Ishikawa (cell line): ENCODE measurements around the gene NAA25.

Experiments
- CEBPB ChIP-seq: IDR thresholded peaks from 2 replicates; pipeline ENCODE4 v1.6.1; 2012
- CREB1 ChIP-seq: IDR thresholded peaks from 2 replicates; pipeline ENCODE4 v1.6.1; 2012; ENCODE audit warnings: low read depth
- EGR1 ChIP-seq: IDR thresholded peaks from 2 replicates; pipeline ENCODE4 v1.6.1; 2012
- EP300 ChIP-seq: IDR thresholded peaks from 2 replicates; pipeline ENCODE4 v1.6.1; 2012; ENCODE audit warnings: borderline replicate concordance
- FOXM1 ChIP-seq: IDR thresholded peaks from 2 replicates; pipeline ENCODE4 v1.6.1; 2012; ENCODE audit warnings: low read depth, borderline replicate concordance
- MAX ChIP-seq: IDR thresholded peaks from 2 replicates; pipeline ENCODE4 v1.6.1; 2012
- NFIC ChIP-seq: IDR thresholded peaks from 2 replicates; pipeline ENCODE4 v1.6.1; 2012
- RAD21 ChIP-seq: IDR thresholded peaks from 2 replicates; pipeline ENCODE4 v1.6.1; 2012; ENCODE audit warnings: low read depth
- REST ChIP-seq: IDR thresholded peaks from 2 replicates; pipeline ENCODE4 v1.6.1; 2012; ENCODE audit warnings: low read depth, mild to moderate bottlenecking
- TAF1 ChIP-seq: IDR thresholded peaks from 2 replicates; pipeline ENCODE4 v1.6.1; 2012; ENCODE audit warnings: low read depth, mild to moderate bottlenecking
- TCF12 ChIP-seq: IDR thresholded peaks from 2 replicates; pipeline ENCODE4 v1.6.1; 2012; ENCODE audit warnings: low read depth
- TEAD4 ChIP-seq: IDR thresholded peaks from 2 replicates; pipeline ENCODE4 v1.6.1; 2012
- USF1 ChIP-seq: IDR thresholded peaks from 2 replicates; pipeline ENCODE4 v1.6.1; 2012
- YY1 ChIP-seq: IDR thresholded peaks from 2 replicates; pipeline ENCODE4 v1.6.1; 2012; ENCODE audit warnings: low read depth
- ZBTB7A ChIP-seq: IDR thresholded peaks from 2 replicates; pipeline ENCODE4 v1.6.1; 2012; ENCODE audit warnings: low read depth

Gene NAA25

GRCh38 chr12:112121780-112122565, 13.4 kb upstream of the NAA25 start:
- TF ChIP-seq TEAD4 (peak; percentile 17), TCF12 (peak; percentile 69; the same call in 1 of the 2 replicates), NFIC (peak; percentile 89), REST (no peak), YY1 (no peak), EP300 (peak; percentile 58; the same call in 1 of the 2 replicates), RAD21 (no peak), MAX (peak; percentile 60; the same call in 1 of the 2 replicates), FOXM1 (no peak), TAF1 (no peak), CEBPB (no peak)

- TF ChIP-seq ZBTB7A (no peak), CREB1 (no peak), TEAD4 (no peak), USF1 (no peak), CEBPB (no peak), EP300 (no peak), YY1 (no peak)
Observed at GRCh38 chr12:112117685-112118084, 9.1 kb upstream of the NAA25 start.

- no peak for TF ChIP-seq RAD21
- no peak for TF ChIP-seq USF1
- TF ChIP-seq EP300: no peak
- TF ChIP-seq TEAD4: no peak
- TF ChIP-seq FOXM1: no peak
- TF ChIP-seq TAF1: no peak
- TF ChIP-seq EGR1: no peak
- TF ChIP-seq TCF12: no peak
- TF ChIP-seq YY1: no peak
- TF ChIP-seq REST: no peak
- TF ChIP-seq CEBPB: no peak
Observed at GRCh38 chr12:112116232-112117060, 7.9 kb upstream of the NAA25 start.

GRCh38 chr12:112115259-112116045, 6.9 kb upstream of the NAA25 start:
- TF ChIP-seq FOXM1 (no peak), REST (no peak), USF1 (no peak)
